Neuronal stem cell (in vitro differentiated cells): Measurements from ENCODE around the gene ADCY7.

Source experiments
- DNase-seq: peaks from one replicate; pipeline ENCODE4 v3.0.0-alpha.2; 2013; ENCODE audit warnings: low spot score
- H2AFZ ChIP-seq: one replicate; pipeline ENCODE4 v1.6.1; 2013; ENCODE audit warnings: mild to moderate bottlenecking, low read length, inconsistent platforms
- H2AK5ac ChIP-seq: 2 replicates; pipeline ENCODE4 v1.6.1; 2013; ENCODE audit warnings: low read depth, mild to moderate bottlenecking, inconsistent platforms, low read length, moderate library complexity, mixed read lengths
- H2BK120ac ChIP-seq: 2 replicates; pipeline ENCODE4 v1.6.1; 2013; ENCODE audit warnings: low read depth, mild to moderate bottlenecking, inconsistent platforms, low read length, moderate library complexity, mixed read lengths
- H2BK12ac ChIP-seq: one replicate; pipeline ENCODE4 v1.6.1; 2013; ENCODE audit warnings: low read length, inconsistent platforms
- H2BK15ac ChIP-seq: 2 replicates; pipeline ENCODE4 v1.6.1; 2013; ENCODE audit warnings: mild to moderate bottlenecking, low read length, inconsistent platforms, mixed read lengths
- H2BK5ac ChIP-seq: one replicate; pipeline ENCODE4 v1.6.1; 2013; ENCODE audit warnings: inconsistent platforms, mild to moderate bottlenecking, low read length, moderate library complexity
- H3K14ac ChIP-seq: one replicate; pipeline ENCODE4 v1.6.1; 2013; ENCODE audit warnings: low read length, inconsistent platforms
- H3K18ac ChIP-seq: 2 replicates; pipeline ENCODE4 v1.6.1; 2013; ENCODE audit warnings: low read length, inconsistent platforms
- H3K23ac ChIP-seq: 2 replicates; pipeline ENCODE4 v1.6.1; 2013; ENCODE audit warnings: low read depth, mild to moderate bottlenecking, mixed read lengths, low read length, inconsistent platforms; ENCODE audit not compliant: poor library complexity
- H3K27ac ChIP-seq: replicated peaks from 3 replicates; pipeline ENCODE4 v1.5.1; 2013; ENCODE audit warnings: low read length, inconsistent platforms
- H3K27me3 ChIP-seq, 3 experiments: 2 replicates each; pipeline ENCODE4 v1.6.1; 2013; ENCODE audit warnings: low read length in 3 of 3, mild to moderate bottlenecking in 2 of 3, inconsistent platforms in 1 of 3, low read depth in 1 of 3, mixed read lengths in 1 of 3, moderate library complexity in 1 of 3; ENCODE audit not compliant: control insufficient read depth in 3 of 3, insufficient read depth in 3 of 3
- H3K36me3 ChIP-seq, 2 donors: replicated peaks in 1 of 2; 2 replicates each; pipeline ENCODE4 v1.6.1; 2013; ENCODE audit warnings: low read length in 2 of 2; ENCODE audit not compliant: control insufficient read depth in 2 of 2, insufficient read depth in 2 of 2
- H3K4ac ChIP-seq: 2 replicates; pipeline ENCODE4 v1.6.1; 2013; ENCODE audit warnings: inconsistent platforms, mild to moderate bottlenecking, low read length, moderate library complexity
- H3K4me1 ChIP-seq, 2 donors: 1 replicate in 1 of 2; 2 replicates in 1 of 2; pipeline ENCODE4 v1.6.1; 2013; ENCODE audit warnings: low read length in 2 of 2, low read depth in 1 of 2; ENCODE audit not compliant: control insufficient read depth in 2 of 2, insufficient read depth in 1 of 2
- H3K4me2 ChIP-seq: one replicate; pipeline ENCODE4 v1.6.1; 2013; ENCODE audit warnings: mild to moderate bottlenecking, low read length, inconsistent platforms; ENCODE audit not compliant: insufficient read depth, poor library complexity, severe bottlenecking
- H3K4me3 ChIP-seq, 2 donors: 2 replicates each; pipeline ENCODE4 v1.5.1; 2013; ENCODE audit warnings: low read length in 2 of 2, mild to moderate bottlenecking in 2 of 2, inconsistent platforms in 1 of 2, moderate library complexity in 1 of 2
- H3K79me1 ChIP-seq: one replicate; pipeline ENCODE4 v1.6.1; 2013; ENCODE audit warnings: low read depth, mild to moderate bottlenecking, inconsistent platforms, low read length, moderate library complexity
- H3K9ac ChIP-seq: one replicate; pipeline ENCODE4 v1.6.1; 2013; ENCODE audit warnings: mild to moderate bottlenecking, low read depth, low read length, inconsistent platforms; ENCODE audit not compliant: poor library complexity
- H3K9me3 ChIP-seq, 2 donors: replicated peaks in 1 of 2; 2 replicates each; pipeline versions ENCODE3 to v1.6.1; 2013; ENCODE audit warnings: low read length in 2 of 2, mild to moderate bottlenecking in 2 of 2, inconsistent platforms in 1 of 2, low read depth in 1 of 2, mixed read lengths in 1 of 2, moderate library complexity in 1 of 2; ENCODE audit not compliant: control insufficient read depth in 2 of 2, insufficient read depth in 1 of 2
- H4K8ac ChIP-seq: one replicate; pipeline ENCODE4 v1.6.1; 2013; ENCODE audit warnings: low read depth, mild to moderate bottlenecking, inconsistent platforms, low read length, moderate library complexity
- H4K91ac ChIP-seq: one replicate; pipeline ENCODE4 v1.6.1; 2013; ENCODE audit warnings: low read length, low read depth, mild to moderate bottlenecking, inconsistent platforms; ENCODE audit not compliant: poor library complexity
- WGBS, 2 donors: extraction: QIAGEN DNeasy Blood & Tissue Kit; methylation state at CpG; one replicate each; pipeline ENCODE4 v1.1.7; 2013; ENCODE audit warnings: missing lambda C conversion rate in 2 of 2, mixed read lengths in 1 of 2; ENCODE audit not compliant: insufficient read length in 2 of 2, insufficient replicate concordance in 1 of 2; ENCODE audit errors: extremely low coverage in 2 of 2; 5-methylcytosine and 5-hydroxymethylcytosine counted together

The ADCY7 gene

DNA sequence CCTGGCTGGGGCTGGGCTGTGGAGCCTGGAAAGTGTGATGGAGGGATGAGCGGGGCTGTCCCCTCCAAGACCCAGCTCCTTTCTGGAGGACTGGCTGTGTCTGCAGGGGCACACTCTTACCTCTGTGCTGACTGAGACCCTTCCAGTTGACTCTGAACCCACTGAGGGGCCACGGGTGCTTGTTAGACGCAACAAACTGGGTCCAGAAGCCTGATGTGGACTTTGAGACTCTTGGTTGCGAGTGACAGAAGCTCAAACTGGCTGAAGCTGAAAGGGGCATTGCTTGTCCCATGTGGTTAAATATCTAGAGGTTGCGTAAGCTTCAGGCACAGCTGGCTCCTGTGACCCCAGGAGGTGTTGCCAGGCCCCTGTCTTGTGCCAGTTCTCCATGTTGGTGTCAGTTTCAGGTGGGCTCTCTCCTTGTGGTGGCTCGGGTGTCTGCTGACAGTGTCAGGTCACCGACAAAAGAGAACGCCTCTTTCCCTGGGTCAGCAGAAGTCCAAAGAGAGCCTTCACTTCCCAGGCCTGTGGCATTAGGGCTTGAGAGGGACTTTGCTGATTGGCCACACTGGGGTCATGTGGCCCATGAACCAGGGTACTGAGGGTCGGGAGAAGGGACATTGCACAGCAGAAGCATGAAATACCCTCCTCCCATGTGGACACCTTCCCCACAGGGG, 16.7 kb downstream of the ADCY7 start:
- Histone ChIP-seq H3K9ac (no peak overlapping the region), H3K4ac (no peak overlapping the region), H3K23ac (peak overlapping the region; percentile 44), H3K79me1 (peaks cover 2% of the 10 kb centered on the region), H3K27me3 (peaks cover 0 to 6% (median 0%) of the 10 kb centered on the region in 3 experiments), H2AFZ (no peak overlapping the region), H2BK12ac (no peak overlapping the region), H3K4me1 (peaks cover 0 to 3% of the 10 kb centered on the region in 2 donors), H4K91ac (peak overlapping the region; percentile 3), H3K4me3 (no peak overlapping the region), H2BK5ac (no peak overlapping the region), H3K27ac (no peak overlapping the region), H3K14ac (no peak overlapping the region), H3K18ac (peak overlapping the region; percentile 55), H2AK5ac (no peak overlapping the region), H2BK15ac (peak overlapping the region; percentile 64), H3K4me2 (no peak overlapping the region), H4K8ac (no peak overlapping the region), H3K9me3 (peaks cover 0 to 4% of the 10 kb centered on the region in 2 donors), H3K36me3 (no peaks in the 10 kb centered on the region), H2BK120ac (no peak overlapping the region)
- no peak for DNase-seq
- WGBS, 2 donors, result no CpG with 5 or more reads among the region's 9 CpGs

DNA sequence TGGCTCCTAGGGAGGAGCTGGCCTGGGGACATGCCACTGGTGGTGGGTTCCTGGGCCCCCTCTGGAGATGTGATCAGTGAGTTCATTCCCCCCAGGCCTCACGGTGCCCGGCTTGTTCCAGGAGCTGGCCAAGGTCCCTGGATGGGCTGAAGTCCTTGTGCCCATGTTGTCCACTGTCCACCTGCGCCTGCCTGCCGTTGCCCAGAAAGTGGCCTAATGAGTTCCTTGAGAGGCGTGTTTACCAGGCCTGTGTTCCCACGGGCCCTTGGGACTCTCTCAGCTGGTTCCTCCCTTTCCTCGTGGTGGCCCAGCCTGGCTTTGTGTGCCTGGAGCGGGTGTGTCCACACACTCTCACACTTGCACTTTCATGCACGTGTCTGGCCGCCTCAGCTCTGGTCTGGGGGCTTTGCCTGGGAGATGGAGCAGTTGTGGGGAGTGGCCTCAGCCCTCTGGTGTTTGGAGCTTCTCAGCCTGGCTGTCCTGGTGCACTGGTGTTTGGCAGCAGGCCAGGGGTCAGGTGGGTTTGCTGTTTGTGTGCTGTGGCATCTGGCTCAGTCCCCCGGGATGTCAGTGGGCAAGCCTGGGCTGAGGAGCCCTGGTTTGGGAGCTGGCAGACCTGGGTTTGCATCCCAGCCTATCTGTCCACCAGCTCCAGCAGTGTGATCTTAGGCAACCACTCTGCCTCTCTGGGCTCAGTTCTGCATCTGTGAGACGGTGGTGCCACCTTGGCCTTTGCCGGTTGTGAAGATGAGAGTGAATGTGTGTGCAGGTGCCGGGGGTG, 18.0 kb downstream of the ADCY7 start:
- Histone ChIP-seq H3K36me3 (no peaks in the 10 kb centered on the region), H3K9ac (no peak overlapping the region), H2BK120ac (no peak overlapping the region), H2BK12ac (no peak overlapping the region), H3K18ac (no peak overlapping the region), H3K14ac (no peak overlapping the region), H2BK15ac (no peak overlapping the region), H2BK5ac (peak overlapping the region; percentile 27), H4K91ac (no peak overlapping the region), H3K27ac (no peak overlapping the region), H3K27me3 (peaks cover 0 to 6% (median 0%) of the 10 kb centered on the region in 3 experiments), H3K4me2 (no peak overlapping the region), H3K23ac (no peak overlapping the region), H2AK5ac (no peak overlapping the region), H3K4me3 (no peak overlapping the region), H3K79me1 (peaks cover 2% of the 10 kb centered on the region), H3K4ac (no peak overlapping the region), H3K9me3 (peaks cover 0 to 4% of the 10 kb centered on the region in 2 donors), H3K4me1 (peaks cover 0 to 3% of the 10 kb centered on the region in 2 donors), H4K8ac (no peak overlapping the region), H2AFZ (no peak overlapping the region)
- WGBS, 2 donors, result no CpG with 5 or more reads among the region's 14 CpGs
- DNase-seq, result no peak

DNA sequence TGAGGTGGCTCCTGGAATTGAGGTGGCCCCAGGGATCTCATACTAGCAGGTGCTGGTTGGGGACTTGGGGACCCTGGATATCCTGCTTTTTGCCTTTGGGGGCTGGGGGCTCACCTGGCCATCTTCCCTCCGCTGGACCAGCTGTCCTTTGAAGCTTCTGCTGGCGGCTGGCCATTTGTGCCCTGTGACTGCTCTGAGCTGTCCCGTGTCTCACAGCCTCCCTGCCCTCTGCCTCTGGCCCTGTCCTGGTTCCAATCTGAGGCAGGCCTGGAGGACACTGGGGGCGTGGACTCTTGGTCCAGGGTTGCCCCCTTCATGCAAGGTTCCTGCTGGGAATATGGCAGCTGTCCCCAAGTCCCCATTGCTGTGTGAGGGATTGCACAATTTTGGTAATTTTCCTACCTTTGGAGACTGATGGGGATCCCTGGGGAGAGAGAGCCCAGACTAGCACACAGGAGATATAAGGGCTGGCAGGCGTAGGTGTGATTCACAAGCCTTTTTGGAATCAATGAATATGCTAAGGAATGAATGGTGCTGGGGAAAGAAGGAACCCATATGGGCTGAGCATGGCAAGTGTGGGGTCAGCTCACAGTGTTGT, 19.2 kb downstream of the ADCY7 start:
- H3K18ac ChIP-seq, result no peak overlapping the region
- no peak overlapping the region for H3K9ac ChIP-seq
- no peak overlapping the region for H3K27ac ChIP-seq
- DNase-seq, result no peak
- peaks cover 0 to 3% of the 10 kb centered on the region in 2 donors for H3K4me1 ChIP-seq
- H3K36me3 ChIP-seq, result no peaks in the 10 kb centered on the region
- H3K27me3 ChIP-seq, result peaks cover 0 to 6% (median 0%) of the 10 kb centered on the region in 3 experiments
- no peak overlapping the region for H2AK5ac ChIP-seq
- H3K14ac ChIP-seq, result no peak overlapping the region
- no CpG with 5 or more reads among the region's 5 CpGs for WGBS, 2 donors
- no peak overlapping the region for H3K4me2 ChIP-seq
- H4K91ac ChIP-seq, result no peak overlapping the region
- H2BK12ac ChIP-seq, result no peak overlapping the region
- peaks cover 2% of the 10 kb centered on the region for H3K79me1 ChIP-seq
- no peak overlapping the region for H3K23ac ChIP-seq
- H4K8ac ChIP-seq, result no peak overlapping the region
- H2BK120ac ChIP-seq, result no peak overlapping the region
- no peak overlapping the region for H2BK5ac ChIP-seq
- no peak overlapping the region for H2BK15ac ChIP-seq
- peaks cover 0 to 4% of the 10 kb centered on the region in 2 donors for H3K9me3 ChIP-seq
- no peak overlapping the region for H3K4ac ChIP-seq
- H3K4me3 ChIP-seq, result no peak overlapping the region
- no peak overlapping the region for H2AFZ ChIP-seq

DNA sequence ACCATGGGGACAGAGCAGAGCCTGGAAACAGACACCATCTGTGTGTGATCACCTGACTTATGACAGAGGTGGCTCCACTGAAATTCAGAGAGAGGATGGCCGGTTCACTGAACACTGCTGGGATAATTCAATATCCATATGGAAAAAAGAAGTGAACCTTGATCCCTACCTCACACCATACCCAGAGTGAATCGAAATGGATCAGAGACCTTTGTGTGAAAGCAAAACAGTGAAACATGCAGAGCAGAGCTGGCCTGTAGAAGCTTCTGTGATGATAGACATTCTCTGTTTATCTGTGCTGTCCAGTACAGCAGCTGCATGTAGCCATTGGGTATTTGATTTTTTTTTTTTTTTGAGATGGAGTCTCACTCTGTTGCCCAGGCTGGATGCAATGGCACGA, 20.3 kb downstream of the ADCY7 start:
- Histone ChIP-seq H3K18ac (no peak overlapping the region), H3K9ac (no peak overlapping the region), H3K4me3 (no peak overlapping the region), H3K36me3 (no peaks in the 10 kb centered on the region), H3K23ac (no peak overlapping the region), H3K79me1 (peaks cover 2% of the 10 kb centered on the region), H2AK5ac (no peak overlapping the region), H4K8ac (no peak overlapping the region), H3K4ac (no peak overlapping the region), H4K91ac (no peak overlapping the region), H3K4me2 (no peak overlapping the region), H3K4me1 (peaks cover under 1 to 4% of the 10 kb centered on the region in 2 donors), H3K27me3 (peaks cover 0 to 6% (median 0%) of the 10 kb centered on the region in 3 experiments), H2BK120ac (no peak overlapping the region), H3K27ac (no peak overlapping the region), H2AFZ (no peak overlapping the region), H2BK5ac (no peak overlapping the region), H3K9me3 (peaks cover 0 to 4% of the 10 kb centered on the region in 2 donors), H2BK15ac (no peak overlapping the region), H2BK12ac (peak overlapping the region; percentile 22), H3K14ac (no peak overlapping the region)
- no peak for DNase-seq
- WGBS, 2 donors, result no CpG with 5 or more reads among the region's 3 CpGs
